ENCODE measurements around the gene PIAS4. TPM values are rescaled to one million over a fixed set of nuclear protein-coding genes. Genes with fewer than 3 reads are reported as not detected.

Gene PIAS4
- total and polyA plus RNA-seq, 5 donors from 2014 or later, result 4.1 to 25.4 (median 4.6) TPM

DNA sequence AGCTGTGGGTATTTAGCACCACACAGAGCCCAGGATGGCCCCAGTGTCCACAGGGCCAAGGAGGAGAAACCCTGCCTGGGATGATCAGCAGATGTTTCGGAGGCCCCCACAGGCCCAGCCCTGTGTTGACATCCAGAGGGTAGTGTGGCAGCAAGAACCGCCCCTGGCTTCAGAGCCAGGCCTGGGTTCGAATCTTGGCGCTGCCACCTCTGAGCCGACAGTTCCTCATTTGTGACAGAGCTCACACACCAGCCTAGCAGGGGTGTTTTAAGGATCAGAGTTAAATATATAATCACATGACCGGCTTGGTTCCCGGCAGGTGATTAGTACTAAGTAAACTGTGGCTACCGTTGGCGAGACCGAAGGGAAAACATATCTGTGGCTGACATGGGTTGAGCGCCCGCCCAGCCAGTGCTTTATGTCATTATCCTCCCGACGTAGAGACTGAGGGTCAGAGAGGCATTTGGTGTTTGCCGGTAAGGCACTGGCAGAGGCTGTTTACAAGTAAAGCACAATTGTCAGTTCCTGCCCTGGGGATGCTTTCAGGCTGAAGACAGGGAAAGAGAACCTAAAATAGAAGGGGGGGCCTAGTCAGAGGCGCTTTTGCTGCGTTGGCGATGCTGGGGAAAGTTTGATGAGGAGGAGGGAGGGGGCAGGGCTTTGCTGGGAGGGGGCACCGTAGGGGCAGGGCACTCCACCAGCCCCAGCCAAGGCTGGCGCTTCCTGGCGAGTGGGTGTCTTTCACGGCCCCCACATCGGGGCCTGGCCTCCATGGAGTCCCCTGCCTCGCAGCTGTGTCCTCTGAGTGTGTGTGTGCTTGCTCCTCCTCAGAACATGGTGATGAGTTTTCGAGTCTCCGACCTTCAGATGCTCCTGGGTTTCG is 4.8 kb downstream of the PIAS4 start:
- H3K36me3 ChIP-seq (ENCODE audit: control insufficient read depth, insufficient read depth, low read length), result peaks cover 34% of the 10 kb centered on the region
- Mint-ChIP-seq H3K36me3 (peaks cover 6% of the 10 kb centered on the region), H3K4me1 (peaks cover 0 to 53% (median 8%) of the 10 kb centered on the region in 4 donors), H3K27me3 (no peaks in the 10 kb centered on the region), H3K27ac (peak overlapping the region in 1 of 3 donors; percentile 62), H3K4me3 (no peak overlapping the region), H3K9me3 (no peaks in the 10 kb centered on the region)
- peaks cover 42% of the 10 kb centered on the region for H3K4me1 ChIP-seq (ENCODE audit: control insufficient read depth, insufficient read depth, low read length, poor library complexity, severe bottlenecking)
- no peaks in the 10 kb centered on the region for H3K27me3 ChIP-seq (ENCODE audit: control insufficient read depth, insufficient read depth, low read length)
- no peaks in the 10 kb centered on the region for H3K9me3 ChIP-seq (ENCODE audit: control insufficient read depth in 2 of 2, low read length in 2 of 2)
- ATAC-seq (ENCODE audit: low read depth in 2 of 2) (no peak), DNase-seq (no peak)
- no peak overlapping the region for H3K4me3 ChIP-seq (ENCODE audit: low read depth, low read length)
- H3K27ac ChIP-seq (ENCODE audit: insufficient read depth, low read length, poor library complexity, severe bottlenecking), result no peak overlapping the region

DNA sequence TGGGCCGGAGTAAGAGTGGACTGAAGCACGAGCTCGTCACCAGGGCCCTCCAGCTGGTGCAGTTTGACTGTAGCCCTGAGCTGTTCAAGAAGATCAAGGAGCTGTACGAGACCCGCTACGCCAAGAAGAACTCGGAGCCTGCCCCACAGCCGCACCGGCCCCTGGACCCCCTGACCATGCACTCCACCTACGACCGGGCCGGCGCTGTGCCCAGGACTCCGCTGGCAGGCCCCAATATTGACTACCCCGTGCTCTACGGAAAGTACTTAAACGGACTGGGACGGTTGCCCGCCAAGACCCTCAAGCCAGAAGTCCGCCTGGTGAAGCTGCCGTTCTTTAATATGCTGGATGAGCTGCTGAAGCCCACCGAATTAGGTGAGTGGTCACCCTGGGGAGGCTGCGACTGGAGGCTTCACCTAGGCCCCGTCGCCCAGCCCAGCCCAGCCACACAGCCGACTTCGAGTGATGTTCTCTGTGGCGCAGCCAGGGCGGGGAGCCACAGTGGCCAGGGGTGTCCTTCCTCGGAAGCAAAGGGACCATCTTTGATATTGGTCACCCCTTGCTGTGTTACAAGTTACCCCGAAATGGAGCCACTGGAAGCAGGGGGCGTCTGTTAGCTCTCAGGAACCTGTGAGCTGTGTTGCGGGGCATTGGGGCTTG is 5.6 kb downstream of the PIAS4 start:
- H3K4me3 ChIP-seq (ENCODE audit: low read depth, low read length), result no peak overlapping the region
- Mint-ChIP-seq H3K9me3 (no peaks in the 10 kb centered on the region), H3K27ac (no peak overlapping the region), H3K4me3 (peak overlapping the region in 1 of 4 donors; percentile 27), H3K4me1 (peaks cover 0 to 55% (median 8%) of the 10 kb centered on the region in 4 donors), H3K27me3 (no peaks in the 10 kb centered on the region), H3K36me3 (peaks cover 6% of the 10 kb centered on the region)
- H3K36me3 ChIP-seq (ENCODE audit: control insufficient read depth, insufficient read depth, low read length), result peaks cover 34% of the 10 kb centered on the region
- ATAC-seq (ENCODE audit: low read depth in 2 of 2) (no peak), DNase-seq (no peak)
- H3K27ac ChIP-seq (ENCODE audit: insufficient read depth, low read length, poor library complexity, severe bottlenecking), result no peak overlapping the region
- H3K9me3 ChIP-seq (ENCODE audit: control insufficient read depth in 2 of 2, low read length in 2 of 2), result no peaks in the 10 kb centered on the region
- H3K4me1 ChIP-seq (ENCODE audit: control insufficient read depth, insufficient read depth, low read length, poor library complexity, severe bottlenecking), result peaks cover 40% of the 10 kb centered on the region
- H3K27me3 ChIP-seq (ENCODE audit: control insufficient read depth, insufficient read depth, low read length), result no peaks in the 10 kb centered on the region

DNA sequence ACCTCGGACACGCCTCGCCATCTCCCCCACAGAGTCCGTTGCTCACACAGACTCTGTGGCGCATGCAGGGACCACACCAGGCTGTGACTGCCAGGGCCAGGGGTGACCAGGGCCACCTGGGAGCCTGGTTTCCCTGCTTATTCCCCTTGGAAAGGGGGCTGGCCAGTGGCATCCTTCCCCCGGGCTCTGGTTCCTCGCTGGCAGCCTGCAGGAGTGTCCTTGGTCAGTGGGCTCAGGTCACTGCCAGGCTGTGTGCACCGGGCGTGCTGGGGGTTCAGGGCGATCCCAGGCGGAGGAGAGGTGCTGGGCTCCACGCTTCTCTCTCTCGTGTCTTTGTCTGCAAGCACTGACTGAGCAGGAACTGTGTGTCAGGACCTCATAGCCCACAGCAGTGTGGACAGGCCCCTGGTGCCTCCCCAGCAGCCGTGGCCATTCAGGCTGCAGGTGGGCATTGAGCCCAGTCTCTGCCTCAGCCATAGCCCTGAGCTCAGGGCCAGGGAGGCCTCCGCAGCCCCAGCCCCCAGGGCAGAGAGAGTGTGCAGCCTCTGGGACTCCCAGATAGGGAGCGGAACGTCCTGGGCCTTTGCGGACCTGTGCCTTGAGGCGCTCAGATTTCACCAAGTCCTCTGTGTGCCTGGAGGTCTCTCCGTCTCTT is 6.5 kb downstream of the PIAS4 start:
- ATAC-seq (ENCODE audit: low read depth in 2 of 2), result no peak
- Mint-ChIP-seq H3K27ac (no peak overlapping the region), H3K27me3 (no peaks in the 10 kb centered on the region), H3K4me3 (no peak overlapping the region), H3K4me1 (peaks cover 0 to 50% (median 5%) of the 10 kb centered on the region in 4 donors), H3K36me3 (peaks cover 6% of the 10 kb centered on the region), H3K9me3 (no peaks in the 10 kb centered on the region)
- Histone ChIP-seq H3K4me1 (ENCODE audit: control insufficient read depth, insufficient read depth, low read length, poor library complexity, severe bottlenecking) (peaks cover 31% of the 10 kb centered on the region), H3K9me3 (ENCODE audit: control insufficient read depth in 2 of 2, low read length in 2 of 2) (no peaks in the 10 kb centered on the region), H3K36me3 (ENCODE audit: control insufficient read depth, insufficient read depth, low read length) (peaks cover 34% of the 10 kb centered on the region), H3K4me3 (ENCODE audit: low read depth, low read length) (no peak overlapping the region), H3K27ac (ENCODE audit: insufficient read depth, low read length, poor library complexity, severe bottlenecking) (no peak overlapping the region), H3K27me3 (ENCODE audit: control insufficient read depth, insufficient read depth, low read length) (no peaks in the 10 kb centered on the region)
- no peak for DNase-seq

DNA sequence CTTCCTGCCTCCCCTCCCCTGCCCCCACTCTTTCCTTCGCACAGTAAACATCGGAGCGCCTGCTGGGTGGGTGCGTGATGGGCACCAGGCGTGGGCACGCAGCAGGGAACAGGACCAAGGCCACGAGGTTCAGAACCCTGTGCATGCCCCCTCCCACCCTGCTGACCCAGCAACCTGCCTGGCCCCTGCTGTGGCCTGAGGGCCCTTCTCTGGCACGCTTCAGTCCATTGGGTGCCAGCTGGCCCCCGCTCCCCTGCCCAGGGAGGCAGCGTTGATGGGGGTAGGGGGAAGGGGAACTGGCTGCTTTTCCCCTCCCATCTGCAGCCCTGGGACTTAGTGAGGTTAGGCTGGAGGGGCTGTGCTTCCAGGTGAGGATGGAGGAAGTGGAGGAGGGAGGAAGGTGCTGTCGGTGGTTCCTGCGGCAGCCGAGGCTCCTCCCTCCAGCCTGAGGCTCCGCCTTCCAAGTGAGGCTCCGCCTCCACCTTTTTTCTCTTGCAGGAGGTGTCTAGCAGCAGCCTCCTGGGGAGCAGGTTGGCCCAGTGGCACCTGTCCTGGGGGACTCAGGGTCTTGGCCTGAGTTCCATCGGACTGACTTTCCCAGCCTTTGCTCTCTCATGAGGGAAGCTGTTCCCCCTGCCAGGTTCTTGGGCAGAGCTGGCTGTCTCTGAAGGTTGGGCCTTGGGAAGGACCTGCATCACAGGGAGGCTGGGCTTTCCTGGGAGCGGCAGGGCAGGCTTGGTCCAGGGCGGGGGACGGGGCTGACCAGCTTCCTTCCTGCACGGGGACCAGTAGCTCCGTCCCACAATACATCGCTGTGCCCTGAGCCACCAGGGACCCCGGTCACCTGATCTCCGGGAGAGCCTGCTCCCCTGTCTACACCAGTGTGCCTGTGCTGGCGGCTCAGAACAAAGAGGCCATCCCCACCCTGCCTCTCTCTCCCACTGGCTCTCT is 7.3 kb downstream of the PIAS4 start:
- no peak overlapping the region for H3K27ac Mint-ChIP-seq
- peaks cover 0 to 42% (median 3%) of the 10 kb centered on the region in 4 donors for H3K4me1 Mint-ChIP-seq

DNA sequence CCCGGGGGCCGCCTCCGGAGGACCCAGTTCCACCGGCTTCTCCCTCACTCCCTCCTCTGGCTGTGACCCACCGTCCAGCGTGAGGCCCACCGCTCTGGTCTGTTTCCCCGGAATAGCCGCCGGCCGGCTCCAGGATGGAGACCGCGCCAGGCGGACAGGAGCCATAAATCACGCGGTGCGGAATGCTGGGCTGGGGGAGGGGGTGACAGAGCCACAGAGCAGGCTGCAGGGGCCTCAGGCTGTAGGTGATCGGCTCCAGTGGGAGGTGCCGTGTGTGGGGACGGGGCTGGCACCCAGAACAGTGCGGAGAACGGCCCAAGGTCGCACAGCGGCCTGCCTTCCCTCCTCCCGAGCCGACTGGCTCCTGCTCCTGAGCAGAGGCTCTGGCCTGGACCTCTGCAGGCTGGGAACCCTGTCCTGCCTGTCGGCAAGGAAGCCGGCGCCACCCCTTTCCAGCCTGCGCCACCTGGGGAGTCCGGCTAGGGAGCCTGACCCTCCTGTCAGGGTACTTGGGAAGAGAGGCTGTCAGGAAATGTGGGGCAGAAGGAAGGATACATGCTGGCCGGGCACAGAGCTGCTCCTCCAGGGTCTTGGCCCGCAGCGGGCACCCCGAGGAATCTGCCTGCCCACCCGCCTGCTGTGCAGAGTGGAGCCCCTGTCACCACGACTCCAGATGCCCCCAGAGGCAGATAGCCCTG is 8.3 kb downstream of the PIAS4 start:
- peaks cover 29% of the 10 kb centered on the region for H3K36me3 ChIP-seq (ENCODE audit: control insufficient read depth, insufficient read depth, low read length)
- no peaks in the 10 kb centered on the region for H3K9me3 ChIP-seq (ENCODE audit: control insufficient read depth in 2 of 2, low read length in 2 of 2)
- H3K27me3 Mint-ChIP-seq, result no peaks in the 10 kb centered on the region
- H3K27me3 ChIP-seq (ENCODE audit: control insufficient read depth, insufficient read depth, low read length), result no peaks in the 10 kb centered on the region
- no peak for ATAC-seq (ENCODE audit: low read depth in 2 of 2)
- peaks cover 14% of the 10 kb centered on the region for H3K4me1 ChIP-seq (ENCODE audit: control insufficient read depth, insufficient read depth, low read length, poor library complexity, severe bottlenecking)
- H3K4me3 ChIP-seq (ENCODE audit: low read depth, low read length), result no peak overlapping the region
- no peaks in the 10 kb centered on the region for H3K9me3 Mint-ChIP-seq
- H3K27ac ChIP-seq (ENCODE audit: insufficient read depth, low read length, poor library complexity, severe bottlenecking), result no peak overlapping the region
- H3K4me1 Mint-ChIP-seq, result peaks cover 0 to 38% (median 3%) of the 10 kb centered on the region in 4 donors
- H3K4me3 Mint-ChIP-seq, result peak overlapping the region in 1 of 4 donors; percentile 35
- peaks cover 11% of the 10 kb centered on the region for H3K36me3 Mint-ChIP-seq
- no peak overlapping the region for H3K27ac Mint-ChIP-seq
- no peak for DNase-seq

More for the DNA sequence above, 7.3 kb downstream of the PIAS4 start:
- H3K9me3 ChIP-seq (ENCODE audit: control insufficient read depth in 2 of 2, low read length in 2 of 2), result no peaks in the 10 kb centered on the region
- ATAC-seq (ENCODE audit: low read depth in 2 of 2) (no peak), DNase-seq (peak; percentile 18 to 59 (median 28))
- H3K4me3 ChIP-seq (ENCODE audit: low read depth, low read length), result no peak overlapping the region
- no peak overlapping the region for H3K27ac ChIP-seq (ENCODE audit: insufficient read depth, low read length, poor library complexity, severe bottlenecking)
- Mint-ChIP-seq H3K4me3 (no peak overlapping the region), H3K9me3 (no peaks in the 10 kb centered on the region), H3K36me3 (peaks cover 6% of the 10 kb centered on the region), H3K27me3 (no peaks in the 10 kb centered on the region)
- H3K4me1 ChIP-seq (ENCODE audit: control insufficient read depth, insufficient read depth, low read length, poor library complexity, severe bottlenecking), result peaks cover 23% of the 10 kb centered on the region
- no peaks in the 10 kb centered on the region for H3K27me3 ChIP-seq (ENCODE audit: control insufficient read depth, insufficient read depth, low read length)
- H3K36me3 ChIP-seq (ENCODE audit: control insufficient read depth, insufficient read depth, low read length), result peaks cover 34% of the 10 kb centered on the region

DNA sequence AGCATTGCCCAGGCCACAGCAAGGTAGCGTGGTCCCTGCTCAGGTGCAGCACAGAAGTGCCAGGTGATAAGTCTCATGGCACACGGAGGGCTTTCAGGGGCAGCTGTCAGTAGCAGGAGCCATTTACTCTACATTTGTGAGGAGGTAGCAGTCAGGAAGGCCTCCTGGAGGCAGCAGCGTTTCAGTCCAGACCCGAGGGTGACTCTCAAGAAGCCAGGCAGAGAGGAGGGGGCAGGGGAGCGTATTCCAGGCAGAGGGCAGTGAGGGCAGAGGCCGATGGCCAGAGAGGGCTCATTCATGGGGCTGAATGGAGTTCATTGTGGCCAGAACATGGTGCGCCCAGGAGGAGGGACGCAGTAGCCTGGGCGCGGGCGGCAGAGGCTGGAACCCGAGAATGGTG is 8.9 kb downstream of the PIAS4 start:
- peaks cover 0 to 32% (median 2%) of the 10 kb centered on the region in 4 donors for H3K4me1 Mint-ChIP-seq
- ATAC-seq (ENCODE audit: low read depth in 2 of 2) (no peak), DNase-seq (no peak)
- H3K36me3 Mint-ChIP-seq, result peaks cover 14% of the 10 kb centered on the region
- no peaks in the 10 kb centered on the region for H3K27me3 ChIP-seq (ENCODE audit: control insufficient read depth, insufficient read depth, low read length)
- H3K9me3 ChIP-seq (ENCODE audit: control insufficient read depth in 2 of 2, low read length in 2 of 2), result no peaks in the 10 kb centered on the region
- H3K4me3 Mint-ChIP-seq, result peak overlapping the region in 1 of 4 donors; percentile 35
- H3K27ac Mint-ChIP-seq, result no peak overlapping the region
- peaks cover 28% of the 10 kb centered on the region for H3K36me3 ChIP-seq (ENCODE audit: control insufficient read depth, insufficient read depth, low read length)
- no peak overlapping the region for H3K4me3 ChIP-seq (ENCODE audit: low read depth, low read length)
- no peaks in the 10 kb centered on the region for H3K9me3 Mint-ChIP-seq
- H3K27ac ChIP-seq (ENCODE audit: insufficient read depth, low read length, poor library complexity, severe bottlenecking), result no peak overlapping the region
- H3K27me3 Mint-ChIP-seq, result no peaks in the 10 kb centered on the region
- peaks cover 8% of the 10 kb centered on the region for H3K4me1 ChIP-seq (ENCODE audit: control insufficient read depth, insufficient read depth, low read length, poor library complexity, severe bottlenecking)

Data from CD4-positive, CD25-positive, alpha-beta regulatory T cell (primary cell).